HL-60 (cell line): ENCODE measurements around the gene CACNA1C.

Experiments
- CTCF ChIP-seq: IDR thresholded peaks from one replicate; pipeline ENCODE4 v1.5.1; 2011; ENCODE audit warnings: low read length, control low read depth, inconsistent platforms; ENCODE audit not compliant: insufficient read depth
- POLR2AphosphoS5 ChIP-seq: IDR thresholded peaks from 2 replicates; pipeline ENCODE4 v1.6.1; 2012; ENCODE audit warnings: low read depth
- REST ChIP-seq: IDR thresholded peaks from 2 replicates; pipeline ENCODE4 v1.6.1; 2012; ENCODE audit warnings: low read depth; ENCODE audit not compliant: insufficient replicate concordance

GRCh38 chr12:2445968-2446367 lies 393.2 kb downstream of the CACNA1C start:
- TF ChIP-seq CTCF (no peak), POLR2AphosphoS5 (no peak), REST (no peak)
